HK-2 (cell line): Measurements from ENCODE around the gene DNAJC30.
"Not testable (repeated sequence)": the region's sequence is repeated elsewhere in the genome, so short reads cannot be mapped to it uniquely, and the experiment has no call there.

Experiments used
- DNase-seq: peaks from one replicate; pipeline ENCODE4 v3.0.0-alpha.2; 2018; ENCODE audit not compliant: unreplicated experiment

Gene DNAJC30

GRCh38 chr7:73681031-73681430, 2.2 kb downstream of the DNAJC30 start:
- DNase-seq = no peak

- DNase-seq = no peak
Measured at GRCh38 chr7:73680501-73680900, 2.8 kb downstream of the DNAJC30 start.

- DNase-seq = no peak
Measured at GRCh38 chr7:73679709-73680108, 3.5 kb downstream of the DNAJC30 start.

- DNase-seq = no peak
Measured at GRCh38 chr7:73678862-73679261, 4.4 kb downstream of the DNAJC30 start.

- DNase-seq = not testable (repeated sequence)
Measured at GRCh38 chr7:73676062-73676461, 7.2 kb downstream of the DNAJC30 start.

- no peak for DNase-seq
Measured at GRCh38 chr7:73674468-73675124, 8.7 kb downstream of the DNAJC30 start.

GRCh38 chr7:73671857-73672445, 11.3 kb downstream of the DNAJC30 start:
- DNase-seq = no peak

- no peak for DNase-seq
Measured at GRCh38 chr7:73671322-73671661, 12.0 kb downstream of the DNAJC30 start.

- no peak for DNase-seq
Measured at GRCh38 chr7:73669858-73670385, 13.3 kb downstream of the DNAJC30 start.

- DNase-seq = no peak
Measured at GRCh38 chr7:73669288-73669701, 14.0 kb downstream of the DNAJC30 start.

- DNase-seq = no peak
Measured at GRCh38 chr7:73668886-73669230, 14.4 kb downstream of the DNAJC30 start.

- peak; percentile 10 for DNase-seq
Measured at GRCh38 chr7:73668103-73668885, 15.0 kb downstream of the DNAJC30 start.

GRCh38 chr7:73667344-73668102, 15.7 kb downstream of the DNAJC30 start, which contains the start of gene VPS37D:
Gene VPS37D, plus strand, starts transcription at chr7:73667831. Its CDS starts 128 bp downstream, at chr7:73667959.
- peak; percentile 89 for DNase-seq

GRCh38 chr7:73663033-73663432, 20.2 kb downstream of the DNAJC30 start:
- no peak for DNase-seq

GRCh38 chr7:73660594-73660993, 22.7 kb downstream of the DNAJC30 start:
- not testable (repeated sequence) for DNase-seq

- DNase-seq = no peak
Measured at GRCh38 chr7:73659983-73660382, 23.3 kb downstream of the DNAJC30 start.

GRCh38 chr7:73655309-73655708, 27.9 kb downstream of the DNAJC30 start:
- DNase-seq = not testable (repeated sequence)

GRCh38 chr7:73652541-73652949, 30.7 kb downstream of the DNAJC30 start:
- DNase-seq = peak; percentile 64

- DNase-seq = no peak
Measured at GRCh38 chr7:73650524-73650923, 32.7 kb downstream of the DNAJC30 start.

- DNase-seq = no peak
Measured at GRCh38 chr7:73649576-73649975, 33.7 kb downstream of the DNAJC30 start.

GRCh38 chr7:73648593-73649332, 34.5 kb downstream of the DNAJC30 start:
- no peak for DNase-seq
